HG03103 (cell line): Measurements from ENCODE around the gene FBXO42.
A peak's percentile ranks its signal among the peaks of the same experiment; 100 is the strongest.
"Not testable (repeated sequence)": the region's sequence is repeated elsewhere in the genome, so short reads cannot be mapped to it uniquely, and the experiment has no call there.

Experiments used
- ATAC-seq: cut with Tn5 transposase; IDR thresholded peaks from one replicate; pipeline ENCODE4 v1.9.1; 2021; ENCODE audit warnings: low read depth; ENCODE audit not compliant: unreplicated experiment

FBXO42 gene

DNA sequence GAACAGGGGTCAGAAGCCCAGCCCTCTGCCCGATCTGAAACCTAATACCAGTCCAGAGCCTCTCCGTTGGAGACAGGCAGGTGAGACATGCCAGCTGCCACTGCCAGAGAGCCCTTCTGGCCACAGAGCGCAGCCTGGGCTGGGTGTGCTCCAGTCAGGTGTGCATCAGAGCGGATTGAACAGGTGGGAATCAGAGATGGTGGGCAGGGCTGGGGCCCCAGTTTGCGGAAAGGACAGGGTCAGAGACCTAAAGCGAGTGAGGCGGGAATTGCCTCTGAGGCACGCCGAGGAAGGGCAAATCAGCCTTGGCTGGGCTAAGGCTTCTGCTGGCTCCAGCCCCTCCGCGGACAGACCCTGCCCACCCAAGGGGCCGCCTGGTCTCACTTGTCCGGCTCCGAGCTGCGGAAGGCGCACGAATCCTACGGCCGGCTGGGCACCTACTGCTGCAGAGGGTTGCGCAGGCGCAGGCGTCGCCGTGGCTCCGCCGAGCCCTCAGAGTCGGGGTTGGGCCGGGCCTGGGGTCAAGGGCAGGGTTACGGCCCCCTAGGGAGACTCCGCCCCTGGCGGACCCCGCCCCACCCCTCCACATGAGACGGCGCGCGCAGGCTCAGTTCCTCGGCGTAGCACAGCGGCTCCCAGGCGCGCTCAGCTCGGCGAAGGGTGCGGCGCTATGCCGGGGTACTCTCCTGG, 125.6 kb downstream of the FBXO42 start:
- ATAC-seq: no peak

DNA sequence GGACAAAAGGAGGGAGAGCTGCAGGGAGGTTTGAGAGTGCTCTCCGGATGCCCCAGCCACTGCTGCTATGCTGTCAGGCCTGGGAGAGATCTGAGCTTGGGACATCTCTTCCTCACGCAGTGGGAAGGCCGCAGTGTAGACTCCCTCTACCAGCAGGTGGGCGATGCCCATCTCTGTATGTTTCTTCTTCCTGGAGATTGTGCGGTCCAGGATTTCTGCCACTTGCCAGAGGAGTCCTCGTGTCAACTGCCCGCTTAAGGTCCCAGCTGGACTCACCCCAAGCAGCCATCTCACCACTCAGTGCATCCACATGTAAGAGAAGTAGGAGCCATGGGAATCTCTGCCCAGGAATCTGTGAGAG, 126.2 kb downstream of the FBXO42 start:
- no peak for ATAC-seq

DNA sequence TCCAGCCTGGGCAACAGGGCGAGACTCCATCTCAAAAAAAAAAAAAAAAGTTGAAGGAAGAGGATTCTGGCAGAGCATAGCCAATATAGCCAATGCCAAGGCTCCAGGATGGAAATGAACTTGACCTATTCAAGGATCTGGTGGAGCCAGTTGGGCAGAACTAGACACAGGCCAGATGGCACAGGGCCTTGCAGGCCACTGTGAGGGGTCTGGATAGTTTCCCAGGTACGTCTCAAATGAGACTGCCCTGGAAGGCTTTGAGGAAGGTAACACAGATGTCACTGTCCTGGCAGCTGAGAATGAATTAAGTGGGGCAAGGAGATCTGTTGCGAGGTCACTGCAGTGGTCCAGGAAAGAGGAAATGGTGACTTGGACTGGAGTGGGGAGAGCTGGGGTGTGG, 127.8 kb downstream of the FBXO42 start:
- ATAC-seq: no peak

DNA sequence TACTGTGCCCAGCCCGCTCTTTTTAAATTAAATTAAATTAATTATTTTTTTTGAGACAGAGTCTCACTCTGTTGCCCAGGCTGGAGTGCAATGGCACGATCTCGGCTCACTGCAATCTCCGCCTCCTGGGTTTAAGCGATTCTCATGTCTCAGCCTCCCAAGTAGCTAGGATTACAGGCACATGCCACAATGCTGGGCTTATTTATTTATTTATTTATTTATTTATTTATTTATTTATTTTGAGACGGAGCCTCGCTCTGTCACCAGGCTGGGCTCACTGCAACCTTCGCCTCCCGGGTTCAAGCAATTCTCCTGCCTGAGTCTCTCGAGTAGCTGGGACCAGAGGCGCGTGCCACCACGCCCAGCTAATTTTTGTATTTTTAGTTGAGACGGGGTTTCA, 129.6 kb downstream of the FBXO42 start:
- not testable (repeated sequence) for ATAC-seq

DNA sequence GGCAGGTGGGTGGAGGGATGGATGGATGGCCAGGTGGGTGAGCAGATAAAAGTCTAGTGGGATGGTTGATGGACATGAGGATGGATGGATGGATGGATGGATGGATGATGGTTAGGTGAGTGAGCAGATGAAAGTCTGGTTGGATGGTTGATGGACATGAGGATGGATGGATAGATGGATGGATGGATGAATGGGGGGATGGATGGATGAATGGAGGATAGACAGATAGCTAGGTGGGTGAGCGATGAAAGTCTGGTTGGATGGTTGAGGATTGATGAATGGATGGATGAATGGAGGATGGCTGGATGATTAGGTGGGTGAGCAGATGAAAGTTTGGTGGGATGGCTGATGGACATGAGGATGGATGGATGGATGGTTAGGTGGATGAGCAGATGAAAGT, 130.8 kb downstream of the FBXO42 start:
- no peak for ATAC-seq

DNA sequence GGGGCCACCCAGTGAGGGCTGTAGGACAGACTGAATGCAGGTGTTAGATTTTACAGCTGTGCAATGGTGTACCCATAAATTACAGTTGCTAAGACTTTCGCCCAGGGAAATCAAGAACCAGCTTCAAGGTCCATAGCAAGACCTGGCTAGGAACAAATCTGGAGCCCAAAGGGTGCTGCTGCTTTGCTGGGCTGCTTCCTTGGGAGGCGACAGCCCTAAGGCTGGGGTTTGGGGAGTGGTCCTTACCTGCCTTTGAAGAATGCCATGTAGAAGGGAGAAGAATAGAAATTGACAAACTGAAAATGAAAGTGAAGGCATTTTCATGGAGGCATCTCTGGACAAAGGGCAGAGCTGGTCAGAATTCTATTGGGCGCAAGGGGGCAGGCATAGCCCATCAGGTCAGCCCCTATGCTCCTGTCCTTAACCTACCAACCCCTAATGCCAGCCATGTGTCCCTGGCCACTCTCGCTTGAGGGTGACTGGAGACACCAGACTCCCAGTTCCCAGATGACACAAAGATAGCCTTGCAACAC, 132.2 kb downstream of the FBXO42 start:
- no peak for ATAC-seq

DNA sequence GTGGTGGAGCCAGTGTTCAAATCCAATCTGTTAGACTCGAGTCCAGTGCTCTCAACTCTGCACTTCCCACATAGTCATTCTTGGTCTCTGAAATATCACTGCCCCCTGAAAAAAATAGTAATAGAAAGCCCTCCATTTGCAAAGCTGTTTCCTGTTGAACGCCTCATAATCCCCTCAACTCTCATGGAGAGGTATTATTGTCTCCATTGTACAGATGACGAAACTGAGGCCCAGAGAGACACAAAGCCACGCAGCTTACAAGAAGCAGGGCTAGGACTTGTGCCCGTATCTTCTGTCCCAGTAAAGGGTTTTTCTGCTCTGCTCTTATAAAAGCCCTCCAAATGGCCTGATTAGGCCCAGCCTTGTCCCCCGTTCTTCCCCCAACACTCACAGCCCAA, 133.6 kb downstream of the FBXO42 start:
- ATAC-seq: no peak

DNA sequence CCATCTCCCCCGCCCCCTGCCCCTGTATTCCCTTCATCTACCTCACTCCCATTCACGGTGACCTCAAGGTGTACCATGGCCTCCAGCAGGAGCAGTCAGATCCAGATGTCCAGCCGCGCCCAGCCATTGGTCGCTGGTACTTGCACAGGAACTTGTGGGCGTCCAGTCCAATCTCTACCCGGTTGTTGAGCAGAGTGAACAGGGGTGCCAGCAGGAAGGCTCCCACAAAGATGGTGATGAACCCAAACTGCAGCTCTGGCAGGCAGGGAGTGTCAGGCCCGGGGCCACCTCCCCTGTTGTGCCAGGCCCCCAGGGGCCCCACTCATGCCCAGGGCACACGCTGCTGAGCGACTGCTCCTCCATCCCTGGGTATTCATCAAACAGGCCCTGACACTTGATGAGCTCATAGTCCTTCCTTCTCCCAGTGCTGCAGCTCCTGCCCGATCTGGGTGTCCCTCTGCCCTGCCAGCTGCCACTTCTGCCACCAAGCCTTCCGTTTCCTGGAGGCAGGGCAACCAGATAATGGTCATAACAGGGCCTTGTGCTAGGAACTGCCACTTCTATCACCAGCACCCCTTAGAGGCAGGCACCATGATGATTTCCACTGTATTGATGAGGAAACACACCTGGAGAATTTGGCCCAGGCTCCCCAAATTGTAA, 134.1 kb downstream of the FBXO42 start:
- ATAC-seq: no peak

DNA sequence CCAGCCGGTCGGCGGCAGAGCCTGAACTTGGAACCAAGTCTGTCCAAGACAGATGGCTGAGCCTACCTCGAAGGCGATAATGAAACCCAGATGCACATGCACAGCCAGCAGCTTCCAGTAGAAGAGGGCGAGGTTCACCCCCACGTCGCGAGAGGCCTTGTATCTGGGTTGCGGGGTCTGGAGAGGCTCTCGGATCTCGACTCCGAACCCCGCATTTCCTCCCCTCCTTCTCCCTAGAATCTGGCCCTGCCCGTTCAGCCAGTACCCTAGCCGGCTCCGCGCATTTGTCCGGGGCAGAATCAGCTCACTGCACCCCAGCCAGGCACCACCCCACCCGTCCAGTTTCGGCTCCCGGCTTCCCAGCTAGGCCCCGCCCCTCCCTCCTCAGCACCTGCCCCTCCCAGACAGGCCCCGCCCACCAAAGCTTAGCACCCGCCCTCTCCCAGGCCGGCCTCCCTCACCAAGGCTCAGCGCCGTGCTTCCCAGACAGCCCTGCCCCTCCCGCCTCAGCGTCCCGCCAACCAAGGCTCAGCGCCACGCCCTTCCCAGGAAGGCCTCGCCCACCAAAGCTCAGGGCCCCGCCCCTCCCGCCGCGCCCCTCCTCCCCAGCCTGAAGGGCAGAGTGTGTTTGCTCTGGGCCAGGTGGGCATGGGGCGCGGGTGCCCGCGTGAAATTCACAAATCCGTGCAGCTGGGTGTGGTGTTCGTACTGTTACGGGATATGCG, 135.1 kb downstream of the FBXO42 start:
- peak; percentile 86 for ATAC-seq

DNA sequence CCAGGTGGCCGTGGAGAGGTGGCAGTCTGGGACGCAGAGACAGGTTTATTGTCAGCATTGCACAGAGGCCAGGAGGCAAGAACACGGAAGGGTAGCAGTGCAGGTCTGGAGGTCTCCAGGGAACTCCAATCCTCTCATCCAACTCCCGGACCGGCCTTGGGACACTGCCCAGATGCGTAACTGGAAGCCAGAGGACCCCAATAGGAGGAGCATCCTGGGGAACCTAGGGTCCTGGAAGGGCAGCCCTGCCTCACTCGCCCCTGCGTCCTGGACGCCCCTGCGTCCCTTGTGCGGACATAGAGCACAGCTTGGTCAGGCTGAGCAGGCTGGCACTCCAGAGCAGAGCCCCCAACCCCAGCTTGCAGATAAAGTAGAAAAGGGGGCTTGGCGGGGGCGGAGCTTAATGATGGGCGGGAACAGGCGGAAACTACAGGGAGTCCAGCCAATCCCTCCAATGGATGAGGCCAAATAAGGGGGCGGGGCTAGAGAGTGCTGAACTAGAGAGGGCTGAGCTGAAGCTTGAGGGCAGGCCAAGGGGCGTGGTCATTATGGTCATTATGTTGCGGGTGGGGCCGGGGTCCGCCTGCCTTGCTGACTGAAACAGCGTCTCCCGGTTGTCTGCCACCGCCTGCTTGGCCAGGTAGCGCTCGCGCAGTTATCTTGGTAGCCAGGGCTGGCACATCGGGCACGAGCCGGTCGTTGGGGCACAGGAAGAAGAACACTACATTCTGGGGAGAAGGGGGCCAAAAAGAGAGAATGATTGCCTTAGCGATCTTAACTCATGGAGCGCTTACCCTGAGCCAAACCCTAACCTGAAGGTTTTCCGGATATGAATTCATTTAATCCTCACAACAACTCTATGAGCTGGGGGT, 136.2 kb downstream of the FBXO42 start:
- no peak for ATAC-seq

DNA sequence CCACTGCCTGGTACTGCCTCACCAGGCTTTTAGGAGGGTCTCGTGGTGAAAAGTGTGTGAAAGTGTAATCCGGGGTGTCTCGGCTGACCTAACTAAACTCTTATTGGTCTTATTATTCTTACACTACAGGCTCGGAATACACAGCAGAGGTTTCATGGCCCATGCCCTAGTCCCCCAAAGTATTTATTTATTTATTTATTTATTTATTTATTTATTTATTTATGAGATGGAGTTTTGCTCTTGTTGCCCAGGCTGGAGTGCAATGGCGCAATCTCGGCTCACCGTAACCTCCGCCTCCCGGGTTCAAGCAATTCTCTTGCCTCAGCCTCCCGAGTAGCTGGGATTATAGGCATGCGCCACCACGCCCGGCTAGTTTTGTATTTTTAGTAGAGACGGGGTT, 137.0 kb downstream of the FBXO42 start:
- not testable (repeated sequence) for ATAC-seq

DNA sequence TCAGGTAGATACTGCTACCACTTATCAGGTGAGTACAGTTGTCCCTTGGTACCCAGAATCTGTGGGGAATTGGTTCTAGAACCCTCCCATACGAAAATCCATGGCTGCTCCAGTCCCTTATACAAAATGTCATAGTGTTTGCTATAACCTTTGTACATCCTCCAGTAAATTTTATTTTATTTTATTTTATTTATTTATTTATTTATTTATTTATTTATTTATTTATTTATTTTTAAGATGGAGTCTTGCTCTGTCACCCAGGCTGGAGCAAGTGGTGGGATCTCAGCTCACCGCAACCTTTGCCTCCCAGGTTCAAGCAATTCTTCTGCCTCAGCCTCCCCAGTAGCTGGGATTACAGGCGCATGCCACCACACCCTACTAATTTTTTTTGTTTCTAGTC, 138.7 kb downstream of the FBXO42 start:
- ATAC-seq: not testable (repeated sequence)

DNA sequence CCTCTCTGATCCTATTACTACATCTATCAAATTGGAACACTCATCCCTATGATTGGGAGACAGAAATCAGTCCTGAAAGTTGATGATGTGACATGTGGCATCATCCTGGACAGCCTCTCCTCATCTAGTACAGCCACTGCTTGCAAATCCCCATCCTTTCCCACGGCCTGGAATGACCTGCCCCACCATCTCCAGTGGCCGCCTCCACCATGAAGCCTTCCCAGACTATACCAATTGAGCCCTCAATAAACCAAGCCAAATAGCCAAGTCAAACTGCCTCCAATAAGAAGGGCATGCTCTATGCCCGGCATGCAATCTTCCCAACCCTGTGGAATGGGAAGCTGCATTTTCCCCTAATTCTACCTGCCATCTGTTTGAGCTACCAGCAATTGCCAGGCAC, 139.3 kb downstream of the FBXO42 start:
- ATAC-seq: no peak

DNA sequence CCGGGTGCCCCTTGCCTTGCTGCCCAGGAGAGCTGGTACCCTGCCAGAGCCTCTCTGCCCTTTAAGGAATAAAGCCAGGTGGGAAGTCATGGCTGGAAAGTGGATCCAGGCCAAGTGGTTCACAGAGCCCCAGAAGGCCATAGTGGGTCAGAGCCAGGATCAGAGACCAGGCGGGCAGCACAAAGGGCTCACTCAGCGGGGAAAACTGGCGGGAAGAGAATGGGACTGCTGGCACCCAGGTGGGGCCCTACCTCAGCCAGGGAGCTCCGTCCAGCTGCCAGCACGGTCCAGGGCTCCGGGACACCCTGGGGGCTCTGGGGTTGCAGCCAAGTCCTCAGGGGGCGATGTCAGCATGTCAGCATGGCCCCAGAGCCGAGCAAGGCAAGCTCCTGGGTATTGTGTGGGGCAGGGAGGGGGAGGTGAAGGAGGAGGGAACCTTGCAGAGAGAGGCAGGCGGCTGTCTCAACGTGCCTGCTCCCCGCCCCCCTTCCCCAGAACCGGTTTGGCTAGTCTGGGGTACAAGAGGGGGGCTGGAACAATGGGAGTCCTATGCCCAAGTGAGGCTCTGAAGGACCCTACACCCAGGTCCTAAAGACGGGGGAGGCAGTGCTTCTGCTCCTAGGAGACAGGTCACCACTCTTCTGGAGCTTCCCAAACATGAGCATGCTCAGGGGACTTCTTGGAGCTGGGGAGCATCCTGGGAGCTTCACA, 139.9 kb downstream of the FBXO42 start, which contains the start of gene ARHGEF19:
Gene ARHGEF19 (minus strand): TSS at position 402 of the 711 bp plus-strand sequence. CDS start 3,598 bp downstream, outside the sequence.
- no peak for ATAC-seq

DNA sequence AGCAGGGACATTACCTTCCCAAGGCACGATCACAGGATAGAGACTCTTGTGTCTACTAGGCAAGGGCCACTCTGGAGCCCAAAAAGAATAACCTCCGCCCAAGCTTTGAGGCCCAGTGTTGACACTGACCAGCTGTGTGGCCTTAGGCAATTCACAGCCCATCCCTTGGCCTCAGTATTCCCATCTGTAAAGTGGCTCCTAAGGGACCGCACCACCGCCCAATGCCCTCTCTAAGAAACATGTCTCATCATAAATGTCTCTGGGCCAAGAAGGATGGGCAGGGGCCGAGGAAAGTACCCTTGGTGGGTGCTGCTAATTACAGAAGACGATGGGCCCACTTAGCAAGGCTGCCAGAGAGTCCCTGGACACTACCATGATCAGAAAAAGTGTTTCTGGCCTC, 140.5 kb downstream of the FBXO42 start:
- ATAC-seq: no peak

DNA sequence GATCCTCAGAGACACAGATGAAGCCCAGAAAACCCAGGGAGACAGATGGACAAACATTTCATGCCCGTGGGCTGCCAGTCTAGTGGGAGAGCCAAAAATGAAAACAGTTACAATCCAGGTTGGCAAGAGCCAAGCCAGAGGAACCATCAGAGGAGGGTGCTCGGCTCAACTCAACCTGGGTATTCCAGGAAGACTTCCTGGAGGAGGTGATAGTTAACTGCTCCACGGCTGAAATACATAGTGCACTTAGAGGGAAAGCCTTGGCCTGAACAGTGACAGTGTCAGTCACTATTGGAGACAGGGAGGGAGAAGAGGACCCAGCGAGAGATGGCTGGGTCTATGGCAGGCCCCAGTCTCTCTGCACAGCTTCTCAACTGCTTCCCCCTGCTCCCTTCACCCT, 141.7 kb downstream of the FBXO42 start:
- ATAC-seq: no peak

DNA sequence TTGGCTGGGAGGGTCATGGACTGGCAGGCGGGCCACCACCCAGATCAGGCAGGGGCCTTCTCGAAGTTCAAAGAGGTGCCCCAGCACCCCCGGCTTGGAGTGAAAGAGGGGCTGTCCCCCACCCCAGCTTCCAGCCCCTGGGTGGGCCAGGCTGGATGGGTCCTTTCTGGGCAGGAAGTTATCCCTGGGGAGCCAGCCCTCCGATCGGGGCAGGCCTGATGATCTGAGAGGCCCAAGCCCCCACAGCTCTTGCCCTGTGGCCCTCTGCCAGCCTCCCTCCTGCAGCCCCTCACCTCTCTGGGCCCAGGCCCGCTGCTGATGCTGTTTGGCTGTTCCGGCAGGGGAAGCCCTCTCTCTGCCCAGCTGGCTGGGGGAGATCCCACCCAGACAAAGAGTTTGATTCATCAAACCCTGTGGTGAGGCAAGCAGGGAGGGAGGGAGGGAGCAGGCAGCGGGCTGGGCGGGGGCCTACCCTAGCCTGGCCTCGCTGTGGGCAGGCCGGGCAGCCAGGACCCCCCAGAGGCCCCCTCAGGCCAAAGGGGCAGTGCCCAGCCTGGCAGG, 142.4 kb downstream of the FBXO42 start:
- no peak for ATAC-seq

DNA sequence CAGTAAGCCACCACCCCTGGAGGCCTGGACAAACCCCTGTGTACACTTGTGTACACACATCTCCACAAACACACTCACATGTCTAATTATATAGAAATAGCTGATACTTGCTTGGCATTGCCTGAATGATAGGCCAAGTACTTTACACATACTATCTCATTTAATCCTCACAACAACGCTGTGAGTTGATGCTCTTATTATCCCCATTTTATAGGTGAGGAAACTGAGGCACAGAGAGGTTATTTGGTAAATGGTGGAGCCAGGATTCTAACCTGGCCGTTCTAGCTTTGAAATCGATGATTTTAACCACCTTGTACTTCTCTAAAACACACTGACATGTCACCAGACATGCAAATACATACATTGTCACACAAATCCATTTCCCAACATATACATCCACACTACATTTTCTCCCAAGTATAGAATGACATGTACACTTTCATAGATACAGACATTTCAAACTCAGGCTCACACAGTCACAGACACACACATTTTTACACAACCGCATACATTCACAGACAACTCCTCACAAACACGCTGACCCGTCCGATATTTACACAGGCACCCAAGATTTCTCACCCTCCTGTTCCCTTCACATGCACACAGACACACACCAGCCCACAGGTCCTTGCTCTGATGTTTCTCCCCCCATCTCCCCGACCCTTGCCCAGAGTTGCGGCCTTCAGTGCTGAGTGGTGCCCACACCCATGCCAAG, 143.0 kb downstream of the FBXO42 start:
- ATAC-seq: no peak
